ENCODE data around the gene TENM3.

DNA sequence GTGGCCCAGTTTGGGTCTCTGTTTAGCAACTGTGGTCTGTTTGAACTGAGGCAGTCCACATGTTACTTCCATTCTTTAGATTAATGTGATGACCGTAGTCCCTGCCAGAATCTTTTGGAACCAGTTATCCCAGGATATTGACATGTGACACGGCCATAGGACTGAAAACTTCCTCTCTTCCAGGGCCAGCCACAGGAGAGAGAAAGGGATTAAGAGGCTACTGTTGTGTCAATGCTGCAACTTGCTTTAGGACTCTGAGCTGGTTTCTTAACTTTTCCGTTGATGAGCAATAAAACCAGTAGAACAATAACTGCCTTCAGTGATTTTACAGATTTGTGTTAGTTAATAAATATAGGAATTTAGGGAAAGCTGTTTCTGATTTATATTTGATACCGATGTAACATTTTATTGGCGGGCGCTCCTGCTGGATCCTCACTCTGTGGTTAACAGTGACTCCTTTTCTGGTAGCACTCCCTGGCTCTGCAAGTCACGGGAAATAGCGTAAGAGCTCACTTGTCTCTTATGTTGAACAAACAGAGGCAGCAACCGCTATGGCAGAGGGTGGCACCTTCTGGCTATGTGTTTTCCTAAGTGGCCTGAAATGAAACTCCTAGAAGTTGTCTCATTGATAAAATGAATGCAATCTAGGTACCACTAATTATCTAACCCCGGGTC is 2.5 kb downstream of the TENM3 start:
- TF ChIP-seq, protein P1, sequence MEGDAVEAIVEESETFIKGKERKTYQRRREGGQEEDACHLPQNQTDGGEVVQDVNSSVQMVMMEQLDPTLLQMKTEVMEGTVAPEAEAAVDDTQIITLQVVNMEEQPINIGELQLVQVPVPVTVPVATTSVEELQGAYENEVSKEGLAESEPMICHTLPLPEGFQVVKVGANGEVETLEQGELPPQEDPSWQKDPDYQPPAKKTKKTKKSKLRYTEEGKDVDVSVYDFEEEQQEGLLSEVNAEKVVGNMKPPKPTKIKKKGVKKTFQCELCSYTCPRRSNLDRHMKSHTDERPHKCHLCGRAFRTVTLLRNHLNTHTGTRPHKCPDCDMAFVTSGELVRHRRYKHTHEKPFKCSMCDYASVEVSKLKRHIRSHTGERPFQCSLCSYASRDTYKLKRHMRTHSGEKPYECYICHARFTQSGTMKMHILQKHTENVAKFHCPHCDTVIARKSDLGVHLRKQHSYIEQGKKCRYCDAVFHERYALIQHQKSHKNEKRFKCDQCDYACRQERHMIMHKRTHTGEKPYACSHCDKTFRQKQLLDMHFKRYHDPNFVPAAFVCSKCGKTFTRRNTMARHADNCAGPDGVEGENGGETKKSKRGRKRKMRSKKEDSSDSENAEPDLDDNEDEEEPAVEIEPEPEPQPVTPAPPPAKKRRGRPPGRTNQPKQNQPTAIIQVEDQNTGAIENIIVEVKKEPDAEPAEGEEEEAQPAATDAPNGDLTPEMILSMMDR (IDR thresholded peaks at IDR 0.05; ENCODE audit: insufficient read depth, low read length, poor library complexity, severe bottlenecking), result no peak
- no peak for TF ChIP-seq EZH2phosphoT487 (conservative IDR thresholded peaks at IDR 0.05; ENCODE audit: low read length)
